ENCODE measurements around the gene CDK19.

Gene CDK19

DNA sequence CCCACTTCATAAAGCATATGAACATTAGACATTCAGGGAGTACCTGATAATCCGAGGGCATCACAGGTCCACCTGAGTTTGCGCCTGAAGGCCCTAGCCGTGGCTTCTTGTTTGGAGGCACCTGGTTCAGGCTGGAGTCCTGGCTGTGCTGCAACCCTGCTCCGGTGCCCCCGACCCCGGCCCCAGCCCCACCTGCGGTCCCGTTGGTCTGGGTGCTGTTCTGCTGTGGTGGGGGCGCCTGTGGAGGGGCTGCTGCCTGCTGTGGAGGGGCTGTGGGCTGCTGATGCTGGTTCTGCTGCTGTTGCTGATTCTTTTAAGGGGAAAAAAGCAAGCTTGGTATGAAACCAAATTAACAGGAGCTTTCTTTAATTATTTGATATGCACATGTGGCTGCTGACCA lies 194.2 kb downstream of the CDK19 start:
- Histone ChIP-seq H3K9me3 (ENCODE audit: insufficient read depth, low read depth, low read length) (no peaks in the 10 kb centered on the region), H3K36me3 (ENCODE audit: insufficient read depth, low read length) (peaks cover 27% of the 10 kb centered on the region), H3K4me3 (ENCODE audit: low read length) (no peak overlapping the region), H3K27ac (ENCODE audit: low read depth, low read length) (no peak overlapping the region), H3K9ac (ENCODE audit: low read depth, low read length) (no peak overlapping the region), H3K27me3 (ENCODE audit: insufficient read depth, low read length) (no peaks in the 10 kb centered on the region), H3K4me1 (ENCODE audit: insufficient read depth, low read length) (peaks cover 8% of the 10 kb centered on the region)
- WGBS = 94% methylated on average over 9 of the region's 9 CpGs

DNA sequence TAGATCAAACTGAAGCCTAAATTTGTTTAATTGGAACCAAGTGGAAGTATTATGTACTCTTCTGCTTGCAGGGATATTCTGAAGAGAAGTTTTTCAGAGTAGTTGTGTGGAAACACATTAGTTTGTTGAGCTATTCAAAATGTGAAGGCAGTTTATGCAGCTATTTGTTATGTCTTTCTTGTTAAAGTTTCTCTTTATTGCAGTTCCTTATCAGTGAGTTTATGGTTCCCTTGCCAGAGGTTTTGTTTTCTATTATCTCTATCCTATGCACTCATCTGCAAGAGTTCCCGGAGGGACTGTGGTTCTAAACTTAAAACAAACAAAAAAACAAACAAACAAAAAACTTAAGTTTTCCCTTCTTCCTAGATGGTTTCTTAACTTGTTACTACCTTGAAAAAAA lies 195.2 kb downstream of the CDK19 start:
- H3K27me3 ChIP-seq (ENCODE audit: insufficient read depth, low read length) = no peaks in the 10 kb centered on the region
- no peaks in the 10 kb centered on the region for H3K9me3 ChIP-seq (ENCODE audit: insufficient read depth, low read depth, low read length)
- peaks cover 27% of the 10 kb centered on the region for H3K36me3 ChIP-seq (ENCODE audit: insufficient read depth, low read length)
- no peak overlapping the region for H3K9ac ChIP-seq (ENCODE audit: low read depth, low read length)
- H3K4me1 ChIP-seq (ENCODE audit: insufficient read depth, low read length) = peaks cover 13% of the 10 kb centered on the region
- WGBS = 79% methylated on average over 1 of the region's 1 CpG
- no peak overlapping the region for H3K4me3 ChIP-seq (ENCODE audit: low read length)
- H3K27ac ChIP-seq (ENCODE audit: low read depth, low read length) = no peak overlapping the region

DNA sequence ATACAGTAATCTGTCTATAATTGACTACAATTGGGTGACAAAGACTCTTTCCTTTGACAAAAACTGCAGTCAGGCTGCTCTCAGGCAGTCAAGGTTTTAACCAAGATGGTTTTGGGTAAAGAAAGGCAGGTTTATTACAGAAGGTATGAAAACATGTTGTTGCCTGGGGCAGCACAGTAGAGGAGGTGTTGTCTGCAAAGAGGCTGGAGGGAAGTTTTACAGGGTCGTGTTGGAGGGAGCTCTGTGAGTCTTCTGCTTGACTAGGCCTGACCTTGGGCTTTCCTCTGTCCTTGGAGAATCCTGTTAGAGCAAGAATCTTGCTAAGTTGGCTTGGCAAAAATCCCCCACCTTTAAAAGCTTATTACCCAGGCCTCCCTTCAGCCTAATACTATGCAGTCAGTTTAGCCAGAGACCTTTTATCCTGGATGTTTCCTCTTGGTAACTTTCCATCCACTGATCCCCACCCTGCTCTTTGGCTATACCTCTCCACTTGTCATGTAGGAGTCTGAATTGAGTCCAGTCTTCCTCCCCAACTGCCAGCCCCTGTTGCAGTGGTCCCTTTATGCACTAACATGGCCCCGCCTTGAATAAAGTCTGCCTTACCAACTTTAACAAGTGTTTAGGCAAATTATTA lies 195.9 kb downstream of the CDK19 start:
- H3K9ac ChIP-seq (ENCODE audit: low read depth, low read length) = no peak overlapping the region
- H3K27me3 ChIP-seq (ENCODE audit: insufficient read depth, low read length) = no peaks in the 10 kb centered on the region
- peaks cover 13% of the 10 kb centered on the region for H3K4me1 ChIP-seq (ENCODE audit: insufficient read depth, low read length)
- H3K9me3 ChIP-seq (ENCODE audit: insufficient read depth, low read depth, low read length) = no peaks in the 10 kb centered on the region
- H3K36me3 ChIP-seq (ENCODE audit: insufficient read depth, low read length) = peaks cover 27% of the 10 kb centered on the region
- H3K4me3 ChIP-seq (ENCODE audit: low read length) = no peak overlapping the region
- 88% methylated on average over 2 of the region's 2 CpGs for WGBS
- no peak overlapping the region for H3K27ac ChIP-seq (ENCODE audit: low read depth, low read length)

DNA sequence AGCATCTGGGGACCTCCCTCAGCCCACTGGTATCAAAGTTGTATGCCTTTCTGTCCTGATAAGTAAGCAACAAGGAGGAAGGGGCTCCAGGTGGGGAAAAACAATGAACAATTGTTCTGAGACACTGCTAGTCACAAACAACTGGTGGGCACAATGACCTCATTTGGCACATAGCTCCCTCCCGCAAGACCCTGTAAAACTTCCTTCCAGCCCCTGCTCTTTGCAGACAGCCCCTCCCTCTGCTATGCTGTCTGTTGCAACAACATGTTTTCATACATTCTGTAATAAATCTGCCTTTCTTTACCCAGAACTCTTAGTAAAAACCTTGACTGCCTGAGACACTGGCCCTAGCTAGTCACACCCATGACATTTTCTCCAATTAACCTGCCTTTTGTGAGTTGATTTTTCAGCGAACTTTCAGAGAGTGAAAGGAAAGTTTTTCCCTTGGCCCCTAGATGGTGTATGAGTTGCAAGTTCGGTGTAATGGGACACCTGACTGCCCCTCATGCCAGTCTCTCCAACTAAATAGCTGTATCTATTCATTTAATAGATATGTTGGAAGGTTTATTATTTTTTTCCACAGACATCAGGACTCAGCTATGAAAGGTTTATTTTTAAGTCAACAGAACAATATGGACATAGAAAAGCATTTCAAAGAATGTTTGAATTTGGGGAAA lies 196.5 kb downstream of the CDK19 start:
- H3K36me3 ChIP-seq (ENCODE audit: insufficient read depth, low read length) = peaks cover 31% of the 10 kb centered on the region
- H3K9ac ChIP-seq (ENCODE audit: low read depth, low read length) = no peak overlapping the region
- no peak overlapping the region for H3K27ac ChIP-seq (ENCODE audit: low read depth, low read length)

DNA sequence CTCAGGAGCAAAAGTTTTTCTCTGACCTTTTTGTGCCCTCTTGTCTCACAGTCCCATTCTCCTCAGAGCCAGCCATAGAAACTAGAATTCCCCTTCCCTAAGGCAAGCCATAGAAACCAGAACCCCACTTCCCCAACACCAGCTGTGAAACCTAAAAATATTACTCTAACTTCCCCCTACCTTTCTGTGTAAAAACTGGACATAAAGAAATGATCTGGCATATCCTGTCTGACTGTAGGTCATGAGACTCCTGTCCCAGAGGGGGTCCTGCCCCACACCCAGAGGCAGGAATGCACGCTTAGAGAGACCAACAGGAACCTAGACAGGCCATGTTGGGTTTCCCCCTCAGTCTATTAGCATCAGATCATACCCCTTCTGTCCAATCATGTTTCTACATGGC lies 198.2 kb downstream of the CDK19 start:
- Histone ChIP-seq H3K27ac (ENCODE audit: low read depth, low read length) (no peak overlapping the region), H3K36me3 (ENCODE audit: insufficient read depth, low read length) (peaks cover 24% of the 10 kb centered on the region), H3K4me1 (ENCODE audit: insufficient read depth, low read length) (peaks cover 36% of the 10 kb centered on the region), H3K9ac (ENCODE audit: low read depth, low read length) (no peak overlapping the region), H3K9me3 (ENCODE audit: insufficient read depth, low read depth, low read length) (no peaks in the 10 kb centered on the region), H3K27me3 (ENCODE audit: insufficient read depth, low read length) (no peaks in the 10 kb centered on the region), H3K4me3 (ENCODE audit: low read length) (no peak overlapping the region)
- 87% methylated on average over 1 of the region's 1 CpG for WGBS

More for the DNA sequence above, 196.5 kb downstream of the CDK19 start:
- 60% methylated on average over 2 of the region's 3 CpGs for WGBS
- Histone ChIP-seq H3K4me3 (ENCODE audit: low read length) (no peak overlapping the region), H3K27me3 (ENCODE audit: insufficient read depth, low read length) (no peaks in the 10 kb centered on the region), H3K4me1 (ENCODE audit: insufficient read depth, low read length) (peaks cover 19% of the 10 kb centered on the region), H3K9me3 (ENCODE audit: insufficient read depth, low read depth, low read length) (no peaks in the 10 kb centered on the region)

GRCh38 chr6:110615722-110616121 lies 199.5 kb downstream of the CDK19 start:
- no peak overlapping the region for H3K27ac ChIP-seq (ENCODE audit: low read depth, low read length)
- no peak overlapping the region for H3K4me3 ChIP-seq (ENCODE audit: low read length)
- no peaks in the 10 kb centered on the region for H3K9me3 ChIP-seq (ENCODE audit: insufficient read depth, low read depth, low read length)
- H3K36me3 ChIP-seq (ENCODE audit: insufficient read depth, low read length) = peaks cover 12% of the 10 kb centered on the region
- no peak overlapping the region for H3K9ac ChIP-seq (ENCODE audit: low read depth, low read length)
- peaks cover 39% of the 10 kb centered on the region for H3K4me1 ChIP-seq (ENCODE audit: insufficient read depth, low read length)
- WGBS = 78% methylated on average over 1 of the region's 1 CpG
- H3K27me3 ChIP-seq (ENCODE audit: insufficient read depth, low read length) = no peaks in the 10 kb centered on the region

- no peak overlapping the region for H3K4me3 ChIP-seq (ENCODE audit: low read length)
- no peaks in the 10 kb centered on the region for H3K27me3 ChIP-seq (ENCODE audit: insufficient read depth, low read length)
- WGBS = 88% methylated on average over 5 of the region's 5 CpGs
- H3K9me3 ChIP-seq (ENCODE audit: insufficient read depth, low read depth, low read length) = no peaks in the 10 kb centered on the region
- peaks cover 39% of the 10 kb centered on the region for H3K4me1 ChIP-seq (ENCODE audit: insufficient read depth, low read length)
- H3K27ac ChIP-seq (ENCODE audit: low read depth, low read length) = no peak overlapping the region
- peaks cover 8% of the 10 kb centered on the region; the same call in 1 of the 2 replicates for H3K36me3 ChIP-seq (ENCODE audit: insufficient read depth, low read length)
- no peak overlapping the region for H3K9ac ChIP-seq (ENCODE audit: low read depth, low read length)
Measured at GRCh38 chr6:110614586-110614985, 200.7 kb downstream of the CDK19 start.

DNA sequence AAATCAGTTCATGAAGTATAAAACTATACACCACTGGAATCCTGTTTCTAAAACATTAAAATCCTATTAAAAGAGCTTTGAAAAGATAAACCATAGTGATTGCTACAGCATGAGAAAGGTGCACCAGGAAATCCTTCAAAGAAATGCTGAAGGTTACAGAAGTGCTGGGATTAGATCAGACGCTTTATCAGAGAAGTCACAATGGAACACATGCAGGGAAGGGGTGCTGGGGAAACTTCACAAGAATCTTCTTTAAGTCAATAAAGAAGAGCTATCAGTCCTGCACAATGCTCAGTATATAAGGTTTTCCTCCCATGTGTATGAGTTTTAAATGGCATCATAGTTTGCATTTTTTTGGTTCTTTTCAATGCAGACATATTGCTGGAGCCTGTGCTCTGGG lies 201.2 kb downstream of the CDK19 start:
- Histone ChIP-seq H3K9ac (ENCODE audit: low read depth, low read length) (no peak overlapping the region), H3K27me3 (ENCODE audit: insufficient read depth, low read length) (no peaks in the 10 kb centered on the region), H3K4me3 (ENCODE audit: low read length) (no peak overlapping the region), H3K27ac (ENCODE audit: low read depth, low read length) (no peak overlapping the region), H3K9me3 (ENCODE audit: insufficient read depth, low read depth, low read length) (no peaks in the 10 kb centered on the region), H3K4me1 (ENCODE audit: insufficient read depth, low read length) (peaks cover 36% of the 10 kb centered on the region), H3K36me3 (ENCODE audit: insufficient read depth, low read length) (peaks cover 8% of the 10 kb centered on the region; the same call in 1 of the 2 replicates)
- 62% methylated on average over 1 of the region's 1 CpG for WGBS

DNA sequence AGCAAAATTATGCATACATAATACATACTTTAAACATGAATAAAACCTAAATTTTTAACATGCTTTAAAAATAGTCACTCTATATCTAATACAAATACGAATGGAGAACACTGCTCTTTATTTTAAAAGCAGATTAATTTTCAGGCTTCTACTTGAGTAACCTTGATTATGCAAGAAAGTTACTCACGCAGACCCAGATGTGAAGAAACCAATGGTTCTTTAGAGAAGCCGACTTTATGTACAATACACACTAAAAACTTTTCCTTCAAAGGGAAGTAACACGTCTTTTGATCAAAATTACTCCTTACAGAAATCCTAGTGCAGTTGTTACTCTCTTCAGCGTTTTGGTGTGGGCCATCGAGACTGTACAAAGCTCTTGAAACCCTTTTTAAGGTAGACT lies 201.9 kb downstream of the CDK19 start:
- Histone ChIP-seq H3K27ac (ENCODE audit: low read depth, low read length) (no peak overlapping the region), H3K4me1 (ENCODE audit: insufficient read depth, low read length) (peaks cover 30% of the 10 kb centered on the region)

GRCh38 chr6:110612298-110612697 lies 203.0 kb downstream of the CDK19 start:
- Histone ChIP-seq H3K4me1 (ENCODE audit: insufficient read depth, low read length) (peaks cover 30% of the 10 kb centered on the region), H3K27ac (ENCODE audit: low read depth, low read length) (no peak overlapping the region), H3K9me3 (ENCODE audit: insufficient read depth, low read depth, low read length) (no peaks in the 10 kb centered on the region), H3K36me3 (ENCODE audit: insufficient read depth, low read length) (peaks cover 8% of the 10 kb centered on the region; the same call in 1 of the 2 replicates), H3K27me3 (ENCODE audit: insufficient read depth, low read length) (no peaks in the 10 kb centered on the region), H3K9ac (ENCODE audit: low read depth, low read length) (no peak overlapping the region), H3K4me3 (ENCODE audit: low read length) (no peak overlapping the region)
- WGBS = 83% methylated on average over 1 of the region's 1 CpG

More for the DNA sequence above, 201.9 kb downstream of the CDK19 start:
- Histone ChIP-seq H3K4me3 (ENCODE audit: low read length) (no peak overlapping the region), H3K9me3 (ENCODE audit: insufficient read depth, low read depth, low read length) (no peaks in the 10 kb centered on the region), H3K9ac (ENCODE audit: low read depth, low read length) (no peak overlapping the region), H3K36me3 (ENCODE audit: insufficient read depth, low read length) (peaks cover 8% of the 10 kb centered on the region; the same call in 1 of the 2 replicates), H3K27me3 (ENCODE audit: insufficient read depth, low read length) (no peaks in the 10 kb centered on the region)
- WGBS = 89% methylated on average over 6 of the region's 6 CpGs

- peaks cover 23% of the 10 kb centered on the region for H3K4me1 ChIP-seq (ENCODE audit: insufficient read depth, low read length)
- no peak overlapping the region for H3K4me3 ChIP-seq (ENCODE audit: low read length)
- WGBS = 55% methylated on average over 2 of the region's 2 CpGs
- H3K27me3 ChIP-seq (ENCODE audit: insufficient read depth, low read length) = no peaks in the 10 kb centered on the region
- H3K9me3 ChIP-seq (ENCODE audit: insufficient read depth, low read depth, low read length) = no peaks in the 10 kb centered on the region
- H3K9ac ChIP-seq (ENCODE audit: low read depth, low read length) = no peak overlapping the region
- H3K36me3 ChIP-seq (ENCODE audit: insufficient read depth, low read length) = peaks cover 8% of the 10 kb centered on the region; the same call in 1 of the 2 replicates
- no peak overlapping the region for H3K27ac ChIP-seq (ENCODE audit: low read depth, low read length)
Measured at GRCh38 chr6:110609101-110609500, 206.2 kb downstream of the CDK19 start.

Measured in HUES64 (cell line).